GM21381 (cell line): ENCODE measurements around the gene PHF12.

ENCODE experiments used
- ATAC-seq: cut with Tn5 transposase; IDR thresholded peaks from one replicate; pipeline ENCODE4 v1.9.1; 2021; ENCODE audit warnings: mild to moderate bottlenecking, moderate library complexity; ENCODE audit not compliant: unreplicated experiment

The PHF12 gene

DNA sequence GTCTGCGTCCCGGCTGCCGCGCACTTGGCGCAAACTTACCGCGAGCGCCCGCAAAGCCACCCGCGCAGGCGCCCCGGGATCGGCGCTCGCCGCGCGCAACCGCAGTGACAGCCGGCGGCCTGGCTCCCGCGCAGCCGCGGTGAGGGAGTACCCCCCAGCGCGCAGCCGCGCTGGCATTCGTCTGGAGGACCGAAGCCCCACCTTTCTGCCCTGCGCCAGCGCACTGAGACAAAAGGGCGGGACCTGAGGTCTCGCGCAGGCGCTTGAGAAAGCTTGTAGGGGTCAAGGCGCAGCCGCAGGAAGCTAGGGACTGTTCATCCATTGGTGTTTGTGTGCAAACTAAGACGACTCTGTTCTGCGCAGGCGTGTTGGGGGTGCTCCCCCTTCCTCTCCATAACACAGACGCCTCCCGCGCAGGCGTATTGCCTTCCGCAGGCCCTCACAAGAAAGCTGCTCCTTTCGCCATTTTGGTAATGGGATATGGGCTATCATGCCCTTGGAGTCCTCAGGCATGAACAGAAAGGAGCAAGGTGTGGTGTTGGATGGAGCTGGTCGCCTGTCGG lies at the start of gene PHF12:
Gene PHF12 (minus strand): TSS at position 91 of the 563 bp plus-strand sequence. CDS start 558 bp downstream, outside the sequence.
- peak; percentile 55 for ATAC-seq

DNA sequence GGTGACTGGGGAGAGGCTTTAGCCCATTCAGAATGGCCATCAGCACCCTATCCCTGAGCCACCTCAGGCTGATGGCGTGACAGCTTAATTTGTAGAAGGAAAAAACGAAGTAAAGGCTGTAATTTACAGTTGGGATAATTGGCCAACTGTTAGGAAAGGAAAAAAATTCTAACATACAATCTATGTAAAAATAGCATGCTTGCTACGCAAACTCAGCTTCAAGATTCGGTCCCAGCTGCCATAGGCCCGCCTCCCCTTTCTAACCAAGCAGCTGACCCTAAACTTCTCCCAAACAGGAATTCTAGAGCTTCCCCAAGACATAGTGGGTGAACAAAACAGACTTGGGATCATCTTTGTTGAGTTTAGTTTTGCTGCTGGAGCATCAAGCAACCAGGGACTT lies 49.7 kb upstream of the PHF12 start:
- ATAC-seq: no peak

DNA sequence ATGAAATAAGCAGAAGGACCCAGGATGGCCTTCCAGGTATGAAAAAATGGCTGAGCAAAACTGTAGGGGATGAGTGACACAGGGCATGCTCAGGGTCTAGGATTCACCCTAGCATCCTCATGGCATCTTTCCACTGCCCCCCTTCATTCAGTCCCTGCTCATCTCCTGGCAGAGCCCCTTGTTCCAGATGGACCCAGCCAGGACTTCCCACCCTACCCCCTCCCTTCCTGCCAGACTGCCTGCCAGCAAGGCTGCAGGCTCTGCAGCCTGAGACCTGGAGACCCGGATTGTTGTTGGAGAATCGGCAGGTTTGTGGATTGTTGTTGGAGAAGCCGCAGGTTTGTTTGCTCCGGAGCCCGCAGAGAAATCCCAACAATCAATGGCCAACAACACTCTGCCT lies 47.9 kb upstream of the PHF12 start:
- no peak for ATAC-seq

DNA sequence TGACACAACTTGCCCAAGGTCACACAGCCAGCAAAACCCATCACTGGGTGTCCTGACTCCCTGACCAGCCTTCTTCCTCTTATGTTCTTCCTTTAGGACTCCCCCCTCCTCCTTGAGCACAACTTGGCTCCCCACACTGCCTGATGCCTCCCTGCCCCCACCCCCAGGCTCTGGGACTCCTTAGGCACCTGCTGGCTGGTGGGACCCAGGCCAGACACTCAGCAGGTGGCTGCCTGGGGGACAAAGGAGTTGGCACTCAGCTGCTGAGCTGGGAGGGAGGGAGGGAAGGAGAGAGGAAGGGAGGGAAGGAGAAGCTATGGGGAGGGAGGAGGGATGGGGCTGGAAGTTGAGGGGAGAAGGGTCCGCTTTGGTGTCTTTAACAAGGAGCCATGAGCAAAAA lies 46.5 kb upstream of the PHF12 start:
- ATAC-seq: no peak

DNA sequence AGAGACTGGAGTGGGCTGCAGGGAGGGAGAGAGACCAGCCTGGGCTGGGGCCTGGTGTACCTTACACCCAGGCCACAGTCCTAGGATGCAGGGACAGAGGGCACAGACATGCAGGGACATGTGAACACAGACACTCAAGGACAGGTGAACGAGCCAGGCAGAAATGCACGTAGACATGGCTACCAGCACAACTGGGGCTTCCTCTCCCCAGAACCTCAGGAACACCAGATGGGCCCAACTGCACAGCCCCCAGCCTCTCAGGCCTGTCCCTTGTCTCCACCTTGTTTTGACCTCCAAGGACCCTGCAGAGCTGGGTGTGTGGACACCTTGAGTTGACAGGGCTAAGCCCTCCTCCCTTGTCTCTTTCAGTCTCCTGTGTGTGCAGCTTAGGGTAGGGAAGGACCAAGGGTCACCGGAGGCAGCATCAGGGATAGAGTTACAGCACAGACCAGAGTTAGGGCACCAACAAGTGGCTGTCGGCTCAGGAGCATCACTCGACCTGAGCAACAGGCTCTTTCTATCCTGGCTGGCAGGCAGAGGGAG lies 45.3 kb upstream of the PHF12 start:
- ATAC-seq: no peak

DNA sequence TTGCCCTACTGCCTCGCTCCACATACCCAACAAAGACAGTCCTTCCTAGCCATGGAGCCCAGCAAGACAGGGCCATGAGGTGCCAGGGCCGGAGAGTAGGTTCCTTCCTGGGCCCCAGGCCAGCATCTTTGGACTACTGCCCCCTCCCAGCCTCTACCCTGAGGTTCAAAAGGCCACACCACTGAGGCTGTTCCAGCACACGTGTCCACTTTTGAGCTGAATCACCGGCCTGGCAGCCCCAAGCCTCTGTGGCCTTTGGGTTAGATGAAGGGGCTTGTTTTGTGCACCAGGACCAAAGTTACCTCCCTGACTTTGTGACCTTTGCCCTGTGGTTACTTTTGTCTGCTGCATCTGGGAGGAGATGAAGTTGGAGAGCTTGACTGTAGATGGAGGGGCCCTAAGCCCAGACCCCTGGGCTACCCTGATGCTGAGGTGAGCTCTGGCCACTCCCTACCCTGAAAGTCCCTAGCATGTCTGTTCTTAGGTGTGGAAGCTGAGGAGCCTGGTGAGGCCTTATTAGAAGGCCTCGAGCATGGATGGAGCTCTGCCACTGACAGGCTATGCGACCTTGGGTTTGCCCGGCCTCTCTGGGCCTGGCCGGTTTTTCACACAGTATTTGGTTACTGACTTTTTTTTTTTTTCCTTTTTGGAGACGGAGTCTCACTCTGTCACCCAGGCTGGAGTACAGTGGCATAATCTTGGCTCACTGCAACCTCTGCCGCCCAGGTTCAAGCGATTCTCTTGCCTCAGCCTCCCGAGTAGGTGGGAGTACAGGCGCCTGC lies 42.5 kb upstream of the PHF12 start:
- no peak for ATAC-seq

DNA sequence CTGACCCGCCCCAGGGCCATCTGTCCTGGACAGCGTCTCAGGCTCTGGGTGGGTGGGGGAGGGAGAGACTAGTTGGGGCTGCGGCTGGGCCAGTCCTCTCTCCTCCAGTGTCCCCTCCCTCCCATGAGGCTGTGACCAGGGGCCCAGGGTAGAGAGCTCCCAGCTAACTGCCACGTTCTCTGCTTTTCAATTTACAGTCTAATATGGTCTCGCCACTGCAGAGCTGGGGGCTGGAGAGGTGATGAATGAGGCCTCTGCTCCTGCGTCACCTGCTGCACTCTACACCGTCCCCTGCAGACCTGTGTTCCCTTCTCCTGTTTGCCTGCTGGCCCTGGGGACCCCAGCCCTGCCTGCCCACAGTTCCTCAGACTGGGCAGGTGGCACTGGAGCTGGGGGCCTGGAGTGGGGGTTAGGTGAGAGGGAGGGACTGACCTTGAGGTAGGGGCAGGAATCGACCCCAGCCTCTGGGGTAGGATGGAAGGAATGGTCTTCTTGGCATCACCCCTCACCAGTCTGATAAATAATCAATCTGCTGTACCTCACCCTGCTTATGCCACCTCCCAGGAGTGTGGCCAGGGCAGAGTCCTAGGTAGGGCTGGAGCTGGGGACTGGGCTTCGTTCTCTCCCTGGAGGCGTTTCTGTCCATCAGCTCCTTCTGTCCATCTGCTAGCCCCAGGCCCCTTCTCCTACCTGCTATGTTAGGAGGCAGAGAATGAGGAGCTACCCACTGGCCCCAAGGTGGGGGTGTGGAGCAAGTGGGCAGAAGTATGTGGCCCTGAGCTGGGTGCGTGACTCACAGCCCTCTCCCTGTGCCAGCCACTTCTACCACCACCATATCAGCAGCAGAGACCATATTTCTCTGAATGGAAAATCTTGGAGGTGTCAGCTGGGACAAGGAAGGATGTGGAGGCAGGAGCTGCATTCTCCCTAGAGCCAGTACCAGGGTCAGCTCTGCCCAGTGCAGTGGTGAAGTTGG lies 41.6 kb upstream of the PHF12 start:
- ATAC-seq: no peak

DNA sequence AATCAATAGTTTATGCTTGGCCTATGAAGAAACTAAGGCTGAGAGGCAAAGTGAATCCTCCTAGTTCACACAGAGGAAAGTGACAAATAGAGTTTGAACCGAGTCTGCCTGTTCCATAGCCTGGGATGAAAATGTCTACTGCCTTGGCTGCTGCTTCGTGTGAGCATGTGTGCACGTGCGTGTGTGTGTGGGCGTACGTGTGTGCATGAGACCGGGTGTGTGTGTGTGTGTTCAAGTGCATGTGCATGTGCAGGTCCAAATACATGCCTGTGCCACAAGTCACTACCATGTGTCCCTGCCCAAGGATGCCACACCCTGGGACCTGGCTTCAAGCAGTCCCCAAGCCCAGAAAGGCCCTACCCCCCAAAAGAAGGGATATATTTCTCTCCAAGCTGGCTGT lies 40.9 kb upstream of the PHF12 start:
- ATAC-seq: no peak

DNA sequence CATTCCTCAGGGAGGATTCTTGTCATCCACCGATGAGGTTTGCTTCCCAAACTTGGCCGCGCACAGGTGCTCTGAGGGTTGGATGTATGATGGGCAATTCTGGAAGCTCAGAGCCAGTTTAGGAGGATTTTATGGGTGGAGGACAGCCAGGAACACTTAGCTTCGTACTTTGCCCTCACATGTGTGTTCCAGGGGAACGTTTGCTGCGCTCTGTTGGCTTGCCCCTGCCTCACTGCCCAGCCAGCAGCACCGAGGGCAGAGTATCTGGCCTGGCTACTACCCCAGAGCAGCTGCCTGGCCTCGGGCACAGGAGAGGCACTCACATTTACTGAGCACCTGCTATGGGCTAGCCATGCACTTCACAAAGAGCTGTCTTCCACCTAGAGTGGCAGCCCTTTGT lies 40.5 kb upstream of the PHF12 start:
- ATAC-seq: no peak

DNA sequence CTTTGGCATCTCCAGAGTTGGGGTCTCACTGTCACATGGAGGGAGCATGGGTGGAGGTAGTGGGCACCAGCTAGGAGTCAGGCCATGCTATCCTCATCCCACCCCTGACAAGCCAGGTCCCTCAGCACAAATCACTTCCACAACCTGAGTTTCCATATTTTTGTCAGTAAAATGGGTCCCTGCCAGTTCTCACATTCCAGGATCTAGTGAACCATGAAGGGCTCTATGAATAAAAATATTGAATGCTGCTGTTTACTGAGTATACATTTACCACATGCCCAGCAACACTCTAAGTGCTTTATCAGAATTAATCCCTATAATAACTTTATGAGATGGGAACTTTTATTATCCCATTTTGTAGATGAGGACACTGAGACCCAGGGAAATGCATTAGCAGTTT lies 37.7 kb upstream of the PHF12 start:
- ATAC-seq: no peak

DNA sequence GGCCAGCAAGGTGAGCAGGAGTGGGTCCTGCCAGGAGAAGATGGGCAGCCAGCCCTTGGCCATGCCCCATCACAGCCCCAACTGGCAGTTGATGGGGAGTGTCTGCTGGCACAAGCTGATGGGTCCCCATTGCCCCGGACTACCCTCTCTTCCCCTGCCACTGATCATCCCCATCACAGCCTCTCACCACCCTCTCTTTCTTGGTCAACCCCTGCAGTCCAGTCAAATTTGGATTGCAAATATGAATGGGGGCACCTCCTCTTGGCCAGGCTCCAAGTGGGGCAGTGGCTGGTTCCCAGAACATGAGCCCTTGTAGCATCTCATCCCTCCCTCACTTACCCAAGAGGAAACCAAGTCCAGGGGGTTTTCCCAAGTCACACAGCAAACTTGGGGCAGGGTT lies 37.2 kb upstream of the PHF12 start:
- ATAC-seq: no peak

DNA sequence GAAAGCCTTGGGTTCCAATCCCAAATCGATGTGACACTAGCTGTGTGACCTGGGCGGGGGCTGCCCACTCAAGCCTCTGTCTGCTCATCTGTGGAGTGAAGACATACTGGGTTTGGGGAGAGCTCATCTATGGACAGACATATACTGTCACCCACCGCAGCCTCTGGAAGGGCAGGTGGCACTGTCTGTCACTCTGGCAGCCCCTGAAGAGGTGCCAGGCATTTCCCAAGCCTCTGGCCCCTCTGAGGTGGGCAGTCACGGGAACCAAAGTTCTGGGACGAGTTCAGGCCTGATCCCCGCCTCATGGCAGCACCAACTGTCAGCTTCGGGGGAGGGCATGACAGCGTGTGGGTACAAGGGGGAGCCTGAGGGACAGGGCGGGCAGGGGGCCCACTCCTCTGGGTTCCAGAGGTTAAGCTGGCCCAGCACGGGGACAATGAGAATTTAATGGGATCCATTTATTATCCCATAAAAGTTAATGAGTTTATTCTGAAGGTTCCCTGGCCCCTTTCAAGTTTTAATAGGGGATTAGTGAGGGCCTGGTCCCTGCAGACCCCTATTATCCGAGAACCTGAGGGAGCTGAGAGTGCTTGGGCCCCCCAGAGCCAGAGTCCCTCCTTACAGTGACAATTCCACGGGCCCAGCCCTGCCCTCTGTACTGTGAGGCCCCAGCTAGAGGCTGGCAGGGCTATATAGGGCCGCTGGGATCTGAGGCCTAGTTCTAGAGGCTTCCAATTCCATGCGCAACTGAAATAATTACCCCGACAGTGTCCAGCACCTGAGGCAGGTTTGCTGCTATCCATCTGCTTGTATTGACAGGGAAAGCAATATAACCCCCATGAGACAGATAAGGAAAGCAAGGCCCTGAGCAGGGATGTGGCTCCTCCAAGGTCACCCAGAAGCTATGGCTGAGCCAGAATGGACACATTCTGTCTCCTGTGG lies 35.7 kb upstream of the PHF12 start:
- ATAC-seq: no peak

DNA sequence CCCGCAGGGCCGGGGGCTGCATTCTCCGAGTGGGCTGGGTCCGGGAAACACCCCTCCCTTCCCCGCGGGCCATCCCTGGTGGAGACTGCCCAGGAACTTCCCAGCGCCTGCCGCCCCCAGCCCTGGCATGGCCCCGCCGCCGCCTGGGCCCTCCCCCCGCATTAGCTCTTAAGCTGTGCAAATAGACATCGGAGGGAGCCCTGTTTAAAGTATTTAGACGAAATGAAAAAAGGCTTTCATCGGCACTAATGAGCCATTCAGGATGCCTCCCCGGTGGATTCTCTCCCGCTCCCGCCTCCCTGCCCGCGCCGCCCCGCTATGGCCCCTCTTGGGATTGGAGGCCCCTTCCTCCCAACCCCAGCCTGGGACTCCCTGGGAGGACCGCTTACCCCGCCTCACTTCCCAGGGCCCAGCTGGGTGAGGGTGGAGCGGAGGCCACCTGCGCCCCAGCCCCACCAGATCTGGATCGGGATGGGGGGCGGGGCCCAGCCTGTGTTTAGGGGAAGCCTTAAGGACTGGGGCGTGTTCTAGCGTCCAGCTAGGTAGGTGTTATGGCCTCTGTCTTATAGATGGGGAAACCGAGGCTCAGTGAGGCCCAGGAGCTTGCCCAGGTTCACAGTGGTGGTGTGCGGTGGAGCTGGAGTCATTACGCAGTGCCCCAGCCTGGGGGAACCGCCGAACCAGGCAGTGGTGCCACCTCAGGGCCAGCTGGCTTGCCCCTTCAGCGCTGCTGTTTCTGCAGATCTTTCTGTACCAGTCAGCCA lies 34.8 kb upstream of the PHF12 start:
- no peak for ATAC-seq

DNA sequence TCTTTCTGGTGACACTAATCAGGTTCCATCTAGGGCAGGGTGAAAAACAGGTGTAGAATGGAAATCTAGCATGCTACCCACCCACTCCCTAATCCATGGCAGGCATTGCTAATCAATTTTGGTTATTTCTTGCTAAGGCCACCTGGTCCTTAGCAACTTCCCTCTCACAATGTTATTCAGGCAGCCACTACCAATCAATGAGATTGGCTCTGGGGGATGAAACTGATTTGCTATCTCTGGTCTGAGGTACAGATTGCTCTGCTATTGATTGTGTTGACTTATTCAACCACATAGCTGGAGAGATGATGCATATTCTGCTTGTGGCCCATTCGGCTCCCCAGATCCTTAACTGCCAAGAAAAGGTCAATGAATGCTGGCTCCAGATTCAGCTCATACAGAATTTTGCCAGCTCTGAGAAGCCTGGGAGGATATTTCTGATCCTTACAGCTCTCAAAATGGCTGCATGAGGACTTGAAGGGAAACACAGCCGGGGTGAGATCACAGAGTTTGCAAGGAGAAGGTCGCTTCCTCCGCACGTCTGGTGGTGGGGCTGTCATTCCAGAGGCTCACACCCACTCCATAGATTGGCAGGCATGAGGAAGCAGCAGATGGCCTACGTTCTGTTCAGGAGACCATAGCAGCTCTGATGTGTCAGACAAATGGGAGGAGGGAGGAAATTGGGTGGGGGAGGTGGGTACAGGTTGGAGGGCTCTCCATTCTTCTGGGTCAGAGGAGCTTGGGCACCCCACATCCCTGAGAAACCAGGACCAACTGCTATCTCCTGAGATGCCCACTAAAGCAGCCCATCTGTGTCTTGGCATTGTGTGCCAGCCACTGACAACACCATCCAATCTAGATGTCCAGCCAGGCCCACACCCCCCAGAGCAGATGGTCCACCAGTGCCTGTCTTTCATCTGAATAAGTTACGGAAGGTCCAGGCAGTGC lies 32.2 kb upstream of the PHF12 start:
- ATAC-seq: no peak

DNA sequence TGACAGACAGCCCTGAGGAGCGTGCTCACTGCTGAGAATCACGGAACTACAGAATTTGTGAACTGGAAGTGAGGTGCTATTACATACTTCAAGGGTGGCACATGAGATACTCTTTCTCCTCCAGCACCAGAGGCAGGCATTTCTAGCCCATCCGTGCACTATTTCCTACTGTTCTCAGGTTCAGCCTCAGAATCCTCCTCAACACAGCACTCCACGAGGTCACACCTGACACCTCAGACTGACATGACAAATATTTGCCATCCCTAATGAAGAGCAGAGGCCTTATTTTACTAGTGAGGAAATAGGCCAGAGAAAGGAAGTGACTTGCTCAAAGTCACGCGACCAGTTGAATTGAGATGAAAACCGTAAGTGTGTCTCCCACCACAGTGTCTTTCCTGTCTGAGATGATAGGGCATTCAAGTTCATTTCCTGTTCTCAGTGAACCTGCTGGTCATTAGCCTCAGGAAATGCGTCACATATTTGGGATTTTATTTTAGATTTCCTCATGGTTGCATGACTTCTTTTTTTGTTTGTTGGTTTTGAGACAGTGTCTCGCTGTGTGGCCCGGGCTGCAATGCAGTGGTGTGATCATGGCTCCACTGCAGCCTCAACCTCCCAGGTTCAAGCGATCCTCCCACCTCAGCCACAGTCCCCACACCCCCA lies 30.9 kb upstream of the PHF12 start:
- ATAC-seq: peak; percentile 70

DNA sequence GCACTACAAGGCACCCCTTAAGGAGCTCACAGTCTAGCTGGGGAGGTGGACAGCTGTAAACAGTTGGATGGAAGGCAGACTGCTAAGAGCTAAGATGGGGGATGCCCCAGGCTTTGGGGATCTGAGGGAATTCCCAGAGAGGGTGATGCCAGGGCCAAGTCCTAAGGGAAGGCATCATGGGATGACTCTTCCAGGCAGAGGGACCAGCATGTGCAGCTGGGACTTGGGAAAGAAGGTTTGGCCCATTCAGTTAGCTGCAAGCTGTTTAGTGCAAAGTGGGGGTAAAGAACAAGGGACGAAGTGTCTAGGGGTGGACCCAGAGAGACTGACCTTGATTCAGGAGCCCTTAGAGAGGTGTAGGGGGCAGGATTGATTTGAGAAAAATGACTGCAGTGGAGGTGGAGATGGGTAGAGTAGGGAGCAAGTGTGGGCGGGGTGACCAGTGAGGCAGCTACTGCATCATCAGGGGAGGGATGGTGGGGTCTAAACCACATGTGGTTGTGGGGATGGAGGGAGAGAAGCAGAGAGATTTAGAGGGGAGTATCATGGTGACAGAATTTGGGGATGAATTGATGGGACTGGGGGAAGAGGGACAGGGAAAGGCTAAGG lies 27.1 kb upstream of the PHF12 start:
- no peak for ATAC-seq

DNA sequence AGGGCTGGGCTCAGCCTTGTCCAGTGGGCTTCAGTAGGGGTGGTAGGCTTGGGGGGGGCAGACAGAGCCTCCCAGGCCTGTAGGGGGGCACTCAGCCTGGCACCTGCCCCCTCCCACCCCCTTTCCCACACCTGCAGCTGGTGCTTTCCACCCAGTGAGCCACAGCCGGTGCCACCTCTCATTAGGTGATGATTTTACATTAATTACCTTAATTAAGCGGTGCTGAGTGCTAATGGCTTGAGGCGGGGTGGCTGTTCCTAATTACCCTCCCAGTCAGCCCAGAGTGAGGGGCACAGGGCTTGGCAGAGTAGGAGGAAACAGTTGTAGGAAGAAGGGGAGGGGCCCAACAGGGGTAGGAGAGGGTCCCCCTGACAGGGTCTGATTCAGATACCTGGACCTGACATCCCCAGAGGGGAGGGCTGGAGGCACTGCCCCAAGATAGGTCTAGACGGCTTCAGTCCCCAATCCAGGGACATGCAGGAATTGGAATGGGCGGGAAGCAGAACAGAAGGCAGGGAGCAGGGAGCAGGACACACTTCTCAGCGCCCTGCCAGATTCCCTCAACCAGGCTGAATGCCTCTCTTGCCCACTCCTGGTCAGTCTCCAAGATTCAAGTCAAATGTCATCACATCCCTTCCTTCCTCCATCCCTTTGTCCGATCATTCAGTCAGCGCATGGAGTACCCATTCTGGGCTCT lies 26.5 kb upstream of the PHF12 start:
- ATAC-seq: no peak
